H1 (cell line): ENCODE results near the gene PROM2. TPM values are rescaled to one million over a fixed set of nuclear protein-coding genes. Genes with fewer than 3 reads are reported as not detected.

Source experiments
- CTCF ChIA-PET: fragments of 300-600 bp; sonication (Branson Sonifier 250); formaldehyde crosslinking; loops from one replicate; lab custom pipeline; 2021; ENCODE audit not compliant: partially characterized antibody; lab: Charles Lee
- POLR2A ChIA-PET: fragments of 300-600 bp; sonication (Branson Sonifier 250); formaldehyde crosslinking; loops from one replicate; lab custom pipeline; 2021; ENCODE audit warnings: inconsistent platforms; ENCODE audit not compliant: partially characterized antibody; lab: Charles Lee
- DNase-seq, 2 experiments: peaks; one replicate each; pipeline versions ENCODE4 v3.0.0 to v3.0.0-alpha.2; 2010 to 2022; ENCODE audit warnings: low spot score in 2 of 2, low read depth in 1 of 2, mixed read lengths in 1 of 2
- FAIRE-seq: peaks from 2 replicates; lab custom pipeline; 2011; peaks lifted over from hg19 to GRCh38; lab: Jason Lieb, UNC
- H2AFZ ChIP-seq: 2 replicates; pipeline ENCODE4 v1.8.1; 2012; ENCODE audit warnings: low read length, inconsistent platforms
- H2AK5ac ChIP-seq: 2 replicates; pipeline ENCODE4 v1.6.1; 2013; ENCODE audit warnings: low read depth, low read length
- H2BK120ac ChIP-seq: replicated peaks from 2 replicates; pipeline ENCODE3; 2013; ENCODE audit warnings: low read depth, low read length, inconsistent platforms
- H2BK12ac ChIP-seq: 2 replicates; pipeline ENCODE4 v1.6.1; 2013; ENCODE audit warnings: low read depth, low read length
- H2BK15ac ChIP-seq: 2 replicates; pipeline ENCODE4 v1.6.1; 2013; ENCODE audit warnings: low read length
- H2BK20ac ChIP-seq: 2 replicates; pipeline ENCODE4 v1.6.1; 2013; ENCODE audit warnings: low read length
- H2BK5ac ChIP-seq: 2 replicates; pipeline ENCODE4 v1.6.1; 2013; ENCODE audit warnings: low read depth, low read length
- H3K14ac ChIP-seq: 2 replicates; pipeline ENCODE4 v1.6.1; 2013; ENCODE audit warnings: inconsistent platforms; ENCODE audit not compliant: insufficient read length
- H3K18ac ChIP-seq: 2 replicates; pipeline ENCODE4 v1.6.1; 2013; ENCODE audit warnings: low read length; ENCODE audit errors: extremely low read depth
- H3K23ac ChIP-seq: 2 replicates; pipeline ENCODE4 v1.6.1; 2013; ENCODE audit warnings: inconsistent platforms; ENCODE audit not compliant: insufficient read length
- H3K23me2 ChIP-seq: 2 replicates; pipeline ENCODE4 v1.6.1; 2013; ENCODE audit warnings: low read depth, low read length
- H3K27ac ChIP-seq: 2 replicates; pipeline ENCODE4 v1.6.1; 2011; ENCODE audit warnings: low read depth, low read length, inconsistent platforms
- H3K27me3 ChIP-seq, 4 experiments: replicated peaks in 1 of 4; 1 replicate in 1 of 4; 2 replicates in 3 of 4; pipeline versions ENCODE4 v1.6.1 to v1.8.1; 2011 to 2013; ENCODE audit warnings: low read length in 3 of 4, mild to moderate bottlenecking in 3 of 4, inconsistent platforms in 2 of 4, mixed read lengths in 2 of 4, moderate library complexity in 1 of 4; ENCODE audit not compliant: control insufficient read depth in 3 of 4, insufficient read depth in 3 of 4; ENCODE audit errors: extremely low read depth in 1 of 4
- H3K36me3 ChIP-seq, 4 experiments: 2 replicates each; pipeline versions ENCODE4 v1.6.1 to v1.8.1; 2011 to 2013; ENCODE audit warnings: mild to moderate bottlenecking in 4 of 4, low read length in 3 of 4, moderate library complexity in 2 of 4, control low read depth in 1 of 4, inconsistent platforms in 1 of 4; ENCODE audit not compliant: insufficient read depth in 4 of 4, control insufficient read depth in 2 of 4
- H3K4ac ChIP-seq: replicated peaks from 2 replicates; pipeline ENCODE3; 2013; ENCODE audit warnings: low read length, low read depth, mixed read lengths, inconsistent platforms; ENCODE audit not compliant: insufficient read length
- H3K4me1 ChIP-seq, 4 experiments: replicated peaks in 1 of 4; 1 replicate in 1 of 4; 2 replicates in 3 of 4; pipeline versions ENCODE4 v1.6.1 to v1.8.1; 2011 to 2013; ENCODE audit warnings: low read length in 3 of 4, inconsistent platforms in 2 of 4, mixed read lengths in 1 of 4; ENCODE audit not compliant: insufficient read depth in 4 of 4, control insufficient read depth in 3 of 4
- H3K4me2 ChIP-seq, 2 experiments: 2 replicates each; pipeline versions ENCODE4 v1.6.1 to v1.8.1; 2011 to 2013; ENCODE audit warnings: low read depth in 2 of 2, low read length in 2 of 2, control low read depth in 1 of 2, inconsistent platforms in 1 of 2, mild to moderate bottlenecking in 1 of 2; ENCODE audit not compliant: insufficient read depth in 1 of 2
- H3K4me3 ChIP-seq, 4 experiments: fragments of 200-600, 300-600 bp in 1 of 4; sonication (generic), shearing (Covaris generic), sonication (Bioruptor Twin) in 1 of 4; 2 replicates each; pipeline versions ENCODE4 v1.5.1 to v1.8.1; 2011 to 2016; ENCODE audit warnings: low read length in 4 of 4, low read depth in 3 of 4, control low read depth in 2 of 4, inconsistent platforms in 2 of 4, mild to moderate bottlenecking in 2 of 4, mixed read lengths in 1 of 4, moderate library complexity in 1 of 4; ENCODE audit not compliant: insufficient read depth in 2 of 4; ENCODE audit errors: extremely low read depth in 1 of 4
- H3K56ac ChIP-seq: replicated peaks from 2 replicates; pipeline ENCODE3; 2013; ENCODE audit warnings: low read depth, mild to moderate bottlenecking, mixed read lengths, low read length, inconsistent platforms; ENCODE audit not compliant: insufficient read length
- H3K79me1 ChIP-seq: 2 replicates; pipeline ENCODE4 v1.6.1; 2013; ENCODE audit warnings: low read depth, low read length, control low read depth
- H3K79me2 ChIP-seq, 2 experiments: 2 replicates each; pipeline versions ENCODE4 v1.6.1 to v1.8.1; 2012 to 2013; ENCODE audit warnings: low read length in 2 of 2, mild to moderate bottlenecking in 2 of 2, inconsistent platforms in 1 of 2; ENCODE audit not compliant: insufficient read depth in 2 of 2, control insufficient read depth in 1 of 2
- H3K9ac ChIP-seq, 4 experiments: replicated peaks in 1 of 4; 1 replicate in 1 of 4; 2 replicates in 3 of 4; pipeline versions ENCODE4 v1.6.1 to v1.8.1; 2011 to 2013; ENCODE audit warnings: low read depth in 3 of 4, low read length in 3 of 4, control low read depth in 2 of 4, mild to moderate bottlenecking in 2 of 4, moderate library complexity in 2 of 4, inconsistent platforms in 1 of 4; ENCODE audit errors: extremely low read depth in 1 of 4
- H3K9me3 ChIP-seq, 2 experiments: 2 replicates each; pipeline versions ENCODE4 v1.6.1 to v1.8.1; 2012 to 2013; ENCODE audit warnings: mild to moderate bottlenecking in 2 of 2, moderate library complexity in 2 of 2, control low read depth in 1 of 2, inconsistent platforms in 1 of 2, low read depth in 1 of 2, low read length in 1 of 2, mixed read lengths in 1 of 2; ENCODE audit not compliant: insufficient read depth in 2 of 2
- H4K20me1 ChIP-seq, 2 experiments: replicated peaks in 1 of 2; 2 replicates each; pipeline versions ENCODE3 to v1.8.1; 2011 to 2013; ENCODE audit warnings: inconsistent platforms in 2 of 2, low read length in 2 of 2, mild to moderate bottlenecking in 1 of 2; ENCODE audit not compliant: insufficient read depth in 2 of 2, control insufficient read depth in 1 of 2
- H4K5ac ChIP-seq: 2 replicates; pipeline ENCODE4 v1.6.1; 2013; ENCODE audit warnings: low read length, low read depth, mixed read lengths, inconsistent platforms; ENCODE audit not compliant: insufficient read length
- H4K8ac ChIP-seq: 2 replicates; pipeline ENCODE4 v1.8.0; 2013; ENCODE audit warnings: mild to moderate bottlenecking, moderate library complexity, low read length, inconsistent platforms; ENCODE audit not compliant: insufficient read depth; ENCODE audit errors: extremely low read depth
- H4K91ac ChIP-seq: replicated peaks from 2 replicates; pipeline ENCODE3; 2013; ENCODE audit warnings: low read length, mixed read lengths, inconsistent platforms; ENCODE audit not compliant: insufficient read length
- POLR2AphosphoS5 ChIP-seq: IDR thresholded peaks from 2 replicates; pipeline ENCODE4 v1.6.1; 2011; ENCODE audit warnings: low read depth, low read length
- POU5F1 ChIP-seq: IDR thresholded peaks from 2 replicates; pipeline ENCODE4 v1.6.1; 2011; ENCODE audit warnings: low read depth, mild to moderate bottlenecking, low read length, moderate library complexity
- RAD21 ChIP-seq, 2 experiments: IDR thresholded peaks in 1 of 2; conservative IDR thresholded peaks in 1 of 2; 2 replicates each; pipeline ENCODE4 v1.6.1; 2011; ENCODE audit warnings: low read depth in 2 of 2, low read length in 2 of 2, improper control_type of control experiment in 1 of 2, inconsistent platforms in 1 of 2, mild to moderate bottlenecking in 1 of 2, moderate library complexity in 1 of 2
- WGBS, 2 experiments: shearing (Covaris generic) in 1 of 2; methylation state at CpG; one replicate each; pipeline versions ENCODE4 v1.1.6 to v1.1.7; 2013 to 2015; ENCODE audit warnings: low lambda C conversion rate in 2 of 2, mixed read lengths in 2 of 2, inconsistent platforms in 1 of 2, low coverage in 1 of 2, missing lambda C conversion rate in 1 of 2; ENCODE audit not compliant: insufficient replicate concordance in 2 of 2, insufficient coverage in 1 of 2, insufficient read length in 1 of 2; ENCODE audit errors: extremely low coverage in 1 of 2, missing lambda C conversion rate in 1 of 2; 5-methylcytosine and 5-hydroxymethylcytosine counted together
- polyA plus RNA-seq, 7 experiments: library from polyadenylated mRNA; depleted of rRNA in 3 of 7; stranded (reverse) in 5 of 7; unstranded in 2 of 7; fragments of >200 nt in 5 of 7; fragments of 200-250 nt in 2 of 7; gene quantifications; 1 replicate in 5 of 7; 2 replicates in 1 of 7; 4 replicates in 1 of 7; pipeline versions ENCODE4 v1.2.1 to v1.2.3, GENCODE V29; 2011 to 2013; ENCODE audit warnings: missing spikeins in 2 of 7, mixed read lengths in 2 of 7
- total RNA-seq: library from RNA; stranded (reverse); fragmentation: NEBNext Ultra II Directional; extraction: Animal tissue kit (Norgen Biotek cat#: 25700); gene quantifications from 2 replicates; pipeline ENCODE4 v1.2.1, GENCODE V29; 2021

The PROM2 gene
- total and polyA plus RNA-seq, 2 of the 8 experiments (the other 6 are each of a cell fraction or from before 2014, with no cell fraction given) = 1.6 to 3.8 TPM

GRCh38 chr2:95287336-95287735 lies 13.1 kb downstream of the PROM2 start:
- Histone ChIP-seq H3K36me3 (no peaks in the 10 kb centered on the region), H3K79me1 (no peaks in the 10 kb centered on the region), H4K8ac (peak overlapping the region; percentile 51; the same call in 1 of the 2 replicates), H3K27me3 (no peaks in the 10 kb centered on the region), H3K4me1 (no peaks in the 10 kb centered on the region; a peak in 1 of 7 replicates), H2AK5ac (no peak overlapping the region), H3K14ac (no peak overlapping the region), H2AFZ (no peak overlapping the region), H2BK15ac (no peak overlapping the region), H3K23ac (no peak overlapping the region), H2BK20ac (no peak overlapping the region), H4K20me1 (no peaks in the 10 kb centered on the region), H3K4me2 (no peak overlapping the region), H2BK12ac (no peak overlapping the region), H3K56ac (no peak overlapping the region), H3K9ac (no peak overlapping the region), H3K18ac (no peak overlapping the region), H2BK5ac (no peak overlapping the region), H3K27ac (no peak overlapping the region), H4K91ac (no peak overlapping the region), H2BK120ac (no peak overlapping the region), H3K79me2 (no peaks in the 10 kb centered on the region), H3K4me3 (no peak overlapping the region), H3K23me2 (no peaks in the 10 kb centered on the region), H3K9me3 (peaks cover 53 to 94% of the 10 kb centered on the region in 2 experiments; a peak in 3 of 4 replicates), H3K4ac (no peak overlapping the region), H4K5ac (no peak overlapping the region)
- DNase-seq (no peak), FAIRE-seq (no peak)
- ChIA-PET CTCF (interaction anchor here (0.8 kb wide), 1 partner anchor 17 kb away, joined by 3 read pairs; no protein-coding TSS in a partner anchor), POLR2A (no interaction called here)
- 81% methylated on average over 2 of the region's 8 CpGs; no CpG with 5 or more reads in 1 of the 2 experiments for WGBS, 2 experiments
- TF ChIP-seq POU5F1 (no peak), RAD21 (IDR thresholded peaks at IDR 0.05 in 1 of 2, conservative IDR thresholded peaks at IDR 0.05 in 1 of 2; ENCODE audit: low read depth in 2 of 2, low read length in 2 of 2) (no peak), POLR2AphosphoS5 (no peak)
